Measurements from ENCODE around the gene PIH1D1. TPM values are rescaled to one million over a fixed set of nuclear protein-coding genes. Genes with fewer than 3 reads are reported as not detected.

The PIH1D1 gene
- total and polyA plus RNA-seq, 2 of the 13 experiments (the other 11 are each of a cell fraction or from before 2014, with no cell fraction given) = 110 to 137 TPM

- TF ChIP-seq, protein P1, sequence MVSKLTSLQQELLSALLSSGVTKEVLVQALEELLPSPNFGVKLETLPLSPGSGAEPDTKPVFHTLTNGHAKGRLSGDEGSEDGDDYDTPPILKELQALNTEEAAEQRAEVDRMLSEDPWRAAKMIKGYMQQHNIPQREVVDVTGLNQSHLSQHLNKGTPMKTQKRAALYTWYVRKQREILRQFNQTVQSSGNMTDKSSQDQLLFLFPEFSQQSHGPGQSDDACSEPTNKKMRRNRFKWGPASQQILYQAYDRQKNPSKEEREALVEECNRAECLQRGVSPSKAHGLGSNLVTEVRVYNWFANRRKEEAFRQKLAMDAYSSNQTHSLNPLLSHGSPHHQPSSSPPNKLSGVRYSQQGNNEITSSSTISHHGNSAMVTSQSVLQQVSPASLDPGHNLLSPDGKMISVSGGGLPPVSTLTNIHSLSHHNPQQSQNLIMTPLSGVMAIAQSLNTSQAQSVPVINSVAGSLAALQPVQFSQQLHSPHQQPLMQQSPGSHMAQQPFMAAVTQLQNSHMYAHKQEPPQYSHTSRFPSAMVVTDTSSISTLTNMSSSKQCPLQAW (CRISPR knock-in tag; IDR thresholded peaks at IDR 0.05) = no peak
- TF ChIP-seq HMG20B (CRISPR knock-in tag; conservative IDR thresholded peaks at IDR 0.05) (no peak), TOE1 (CRISPR knock-in tag; IDR thresholded peaks at IDR 0.05) (no peak), ZNF12 (CRISPR knock-in tag; IDR thresholded peaks at IDR 0.05) (no peak), ZNF512 (CRISPR knock-in tag; IDR thresholded peaks at IDR 0.05) (no peak)
Measured at GRCh38 chr19:49427339-49427738, 24.3 kb downstream of the PIH1D1 start (continued).

DNA sequence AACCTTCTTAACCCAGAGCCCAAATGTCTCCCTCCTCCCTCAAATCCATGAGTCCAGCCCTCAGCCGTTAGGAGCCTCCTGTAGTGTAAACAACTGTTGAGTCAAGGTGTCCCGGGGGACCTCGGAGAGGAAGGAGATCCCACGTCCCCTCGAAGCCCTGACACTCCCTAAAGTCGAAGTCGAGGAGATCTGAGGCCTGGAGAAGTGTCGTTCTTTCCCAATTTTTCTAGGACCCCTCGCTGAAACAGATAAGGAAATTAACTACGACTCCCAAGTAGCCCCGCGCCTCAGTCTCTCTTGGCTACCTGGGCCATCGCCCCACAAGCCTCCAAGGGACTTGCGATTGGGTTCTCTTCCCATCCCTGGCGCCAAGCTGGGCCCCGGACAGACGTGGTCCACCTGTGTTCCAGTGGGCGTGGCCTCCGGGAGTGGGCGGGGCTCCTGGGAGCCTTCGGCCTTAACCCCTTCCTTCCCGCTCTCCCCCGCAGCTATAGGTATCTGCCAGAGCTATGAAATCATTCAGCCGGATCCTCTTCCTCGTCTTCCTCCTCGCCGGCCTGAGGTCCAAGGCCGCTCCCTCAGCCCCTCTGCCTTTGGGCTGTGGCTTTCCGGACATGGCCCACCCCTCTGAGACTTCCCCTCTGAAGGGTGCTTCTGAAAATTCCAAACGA lies 25.6 kb downstream of the PIH1D1 start:
- peaks cover 16% of the 10 kb centered on the region for H3K4me1 ChIP-seq (ENCODE audit: insufficient read depth, low read length)
- H3K36me3 ChIP-seq (replicated peaks in 1 of 2; ENCODE audit: control insufficient read depth in 1 of 2, insufficient read depth in 2 of 2, low read length in 2 of 2) = no peaks in the 10 kb centered on the region
- DNase-seq (ENCODE audit: low spot score) (no peak), ATAC-seq (no peak), FAIRE-seq (no peak)
- H3K27ac ChIP-seq (ENCODE audit: extremely low read length, insufficient read depth, low read length) = no peak overlapping the region
- H4K20me1 ChIP-seq (ENCODE audit: insufficient read depth, low read length) = no peaks in the 10 kb centered on the region
- H3K9me3 ChIP-seq (ENCODE audit: low read length) = no peaks in the 10 kb centered on the region
- in situ Hi-C loops (cut with HindIII; ENCODE audit: extremely low pct_ligation_motif_present, low pct_unique_long_range_greater_than_20kb) (loop anchor here (5.0 kb wide), 1 partner anchor 34 kb away; no protein-coding TSS in a partner anchor), intact Hi-C loops (cut with micrococcal nuclease; ENCODE audit: unreplicated experiment) (loop anchor here (5.0 kb wide), 1 partner anchor 34 kb away; no protein-coding TSS in a partner anchor)
- 5% methylated on average over 26 of the region's 30 CpGs for WGBS (ENCODE audit: low lambda C conversion rate)
- BruUV-seq (replicated peaks) = no TSS peak
- POLR2A ChIA-PET = no interaction called here
- no peaks in the 10 kb centered on the region for H3K79me2 ChIP-seq (ENCODE audit: insufficient read depth, low read length)
- peak; percentile 85 for TF ChIP-seq ZNF652 (CRISPR knock-in tag; IDR thresholded peaks at IDR 0.05; ENCODE audit: borderline replicate concordance, low read depth)
- no peak for TF ChIP-seq PAX8 (CRISPR knock-in tag; IDR thresholded peaks at IDR 0.05; ENCODE audit: borderline replicate concordance)
- no peak overlapping the region for H3K9ac ChIP-seq (ENCODE audit: insufficient read depth, low read depth, low read length)
- peaks cover 10 to 88% of the 10 kb centered on the region in 2 experiments for H3K27me3 ChIP-seq (ENCODE audit: control insufficient read depth in 1 of 2, insufficient read depth in 2 of 2, low read length in 2 of 2)
- H2AFZ ChIP-seq (ENCODE audit: low read length) = no peak overlapping the region
- CTCF ChIA-PET (ENCODE audit: low intra/inter-chr PET ratio, low total read pairs) = no interaction called here
- H3K4me2 ChIP-seq (ENCODE audit: low read depth, low read length) = no peak overlapping the region
- H3K4me3 ChIP-seq (replicated peaks in 1 of 3; ENCODE audit: insufficient read depth in 1 of 3, low read depth in 2 of 3, low read length in 3 of 3) = no peak overlapping the region
